ENCODE results near the gene CERK. TPM values are rescaled to one million over a fixed set of nuclear protein-coding genes. Genes with fewer than 3 reads are reported as not detected.

The CERK gene
- total and polyA plus RNA-seq, 2 of the 8 experiments (the other 6 are each of a cell fraction or from before 2014, with no cell fraction given) = 26.6 to 59.0 TPM

- TF ChIP-seq E2F6 (IDR thresholded peaks at IDR 0.05) = no peak
- no peak for TF ChIP-seq CTCF (IDR thresholded peaks at IDR 0.05; ENCODE audit: control extremely low read depth in 1 of 3, insufficient read depth in 1 of 3, low read depth in 1 of 3, low read length in 3 of 3)
- TF ChIP-seq ASH2L (IDR thresholded peaks at IDR 0.05; ENCODE audit: low read length) = peak; percentile 47
Observed at GRCh38 chr22:46737976-46738646, at the start of gene CERK (continued).

All from H1 (cell line).